Measurements from ENCODE around the gene SLC26A3.

The SLC26A3 gene

DNA sequence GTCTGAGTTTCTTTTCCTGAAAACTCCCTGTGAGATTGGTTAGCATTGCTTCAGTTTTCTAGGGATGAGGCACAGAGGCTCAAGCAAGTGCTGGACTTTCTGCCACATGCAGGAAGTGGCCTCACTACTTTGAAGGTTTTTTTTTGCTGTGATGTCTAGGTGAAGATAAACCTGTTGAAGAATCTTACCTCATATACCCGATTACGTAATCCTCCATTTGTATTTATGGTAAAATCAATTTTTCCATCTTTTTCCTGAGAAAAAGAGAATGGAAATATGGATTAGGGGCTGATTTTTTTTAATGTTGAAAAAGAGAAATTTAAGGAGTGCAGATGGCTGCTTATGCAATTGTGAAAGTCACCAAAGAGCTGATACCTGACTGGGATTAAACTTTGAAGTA is 35.6 kb downstream of the SLC26A3 start:
- no peaks in the 10 kb centered on the region for H3K4me1 ChIP-seq

GRCh38 chr7:107758667-107759066 is 44.4 kb downstream of the SLC26A3 start:
- peaks cover 13% of the 10 kb centered on the region for H4K20me1 ChIP-seq
- no peaks in the 10 kb centered on the region for H3K9me3 ChIP-seq
- H3K36me3 ChIP-seq = peaks cover 62% of the 10 kb centered on the region
- no peak overlapping the region for H3K27ac ChIP-seq
- no peaks in the 10 kb centered on the region for H3K27me3 ChIP-seq
- TF ChIP-seq Cebpa-rat (IDR thresholded peaks at IDR 0.05) = no peak
- H3K4me2 ChIP-seq = no peak overlapping the region
- no peak overlapping the region for H3K9ac ChIP-seq
- no peaks in the 10 kb centered on the region for H3K4me1 ChIP-seq
- H3K4me3 ChIP-seq = no peak overlapping the region

More for the DNA sequence above, 35.6 kb downstream of the SLC26A3 start:
- H4K20me1 ChIP-seq = no peaks in the 10 kb centered on the region
- no peak; the same call in 1 of the 2 replicates for TF ChIP-seq Cebpa-rat (IDR thresholded peaks at IDR 0.05)
- H3K9me3 ChIP-seq = no peaks in the 10 kb centered on the region
- H3K4me2 ChIP-seq = no peak overlapping the region
- H3K27ac ChIP-seq = no peak overlapping the region
- no peak overlapping the region for H3K4me3 ChIP-seq
- H3K9ac ChIP-seq = no peak overlapping the region
- no peaks in the 10 kb centered on the region for H3K27me3 ChIP-seq
- no peaks in the 10 kb centered on the region for H3K36me3 ChIP-seq

- Histone ChIP-seq H3K27ac (no peak overlapping the region), H4K20me1 (peaks cover 51% of the 10 kb centered on the region), H3K27me3 (no peaks in the 10 kb centered on the region), H3K4me3 (no peak overlapping the region), H3K4me1 (no peaks in the 10 kb centered on the region), H3K4me2 (no peak overlapping the region), H3K9me3 (no peaks in the 10 kb centered on the region), H3K36me3 (peaks cover 87% of the 10 kb centered on the region), H3K9ac (no peak overlapping the region)
- no peak for TF ChIP-seq Cebpa-rat (IDR thresholded peaks at IDR 0.05)
These were observed 48.4 kb downstream of the SLC26A3 start for GRCh38 chr7:107754642-107755041.

DNA sequence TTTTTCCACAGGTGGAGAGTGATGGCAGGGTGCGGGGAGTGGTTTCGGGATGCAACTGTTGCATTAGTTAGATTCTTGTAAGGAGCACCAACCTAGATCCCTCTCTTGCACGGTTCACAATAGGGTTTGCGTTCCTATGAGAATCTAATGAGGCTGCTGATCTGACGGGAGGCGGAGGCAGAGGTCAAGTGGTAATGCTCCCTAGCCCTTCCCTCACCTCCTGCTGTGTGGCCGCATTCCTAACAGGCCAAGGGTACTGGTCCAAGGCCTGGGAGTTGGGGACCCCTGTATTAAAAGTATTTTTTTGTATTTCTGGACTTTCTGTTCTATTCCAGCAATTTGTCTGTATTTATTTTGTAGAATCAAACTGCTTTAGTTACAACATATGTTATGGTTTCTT is 51.9 kb downstream of the SLC26A3 start:
- Histone ChIP-seq H3K9me3 (no peaks in the 10 kb centered on the region), H4K20me1 (peaks cover 86% of the 10 kb centered on the region), H3K4me1 (peaks cover 15% of the 10 kb centered on the region), H3K4me3 (no peak overlapping the region), H3K9ac (0 out of 2 replicates have a peak overlapping the region, but pooled peaks have one; percentile 15), H3K27me3 (no peaks in the 10 kb centered on the region), H3K36me3 (peaks cover 60% of the 10 kb centered on the region), H3K4me2 (no peak overlapping the region), H3K27ac (no peak overlapping the region)
- no peak for TF ChIP-seq Cebpa-rat (IDR thresholded peaks at IDR 0.05)

DNA sequence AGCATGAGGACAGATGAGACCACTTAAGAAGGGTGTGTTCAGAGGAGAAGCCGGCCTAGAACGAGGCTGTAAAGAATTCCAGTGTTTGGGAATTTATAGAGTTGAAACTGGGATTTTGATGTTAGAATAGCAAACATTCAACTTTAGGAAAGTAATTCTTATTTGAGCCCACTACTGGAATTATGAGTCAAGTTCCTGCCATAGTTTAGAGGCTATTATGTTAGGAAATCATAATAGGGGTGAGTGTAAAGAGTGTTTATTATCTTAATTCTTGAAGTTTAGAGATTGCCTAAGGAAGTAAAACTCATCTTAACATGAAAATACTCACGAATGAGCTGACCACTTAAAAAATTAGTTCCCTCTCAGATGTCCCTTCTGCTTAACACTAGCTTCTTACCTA is 57.0 kb downstream of the SLC26A3 start:
- H3K27ac ChIP-seq = no peak overlapping the region
- peaks cover 41% of the 10 kb centered on the region for H3K4me1 ChIP-seq
- no peak overlapping the region for H3K9ac ChIP-seq
- H3K36me3 ChIP-seq = peaks cover 18% of the 10 kb centered on the region
- no peaks in the 10 kb centered on the region for H3K27me3 ChIP-seq
- peaks cover 70% of the 10 kb centered on the region for H4K20me1 ChIP-seq
- TF ChIP-seq Cebpa-rat (IDR thresholded peaks at IDR 0.05) = no peak
- H3K9me3 ChIP-seq = no peaks in the 10 kb centered on the region
- H3K4me3 ChIP-seq = no peak overlapping the region; the same call in 1 of the 2 replicates
- H3K4me2 ChIP-seq = peak overlapping the region; percentile 77

DNA sequence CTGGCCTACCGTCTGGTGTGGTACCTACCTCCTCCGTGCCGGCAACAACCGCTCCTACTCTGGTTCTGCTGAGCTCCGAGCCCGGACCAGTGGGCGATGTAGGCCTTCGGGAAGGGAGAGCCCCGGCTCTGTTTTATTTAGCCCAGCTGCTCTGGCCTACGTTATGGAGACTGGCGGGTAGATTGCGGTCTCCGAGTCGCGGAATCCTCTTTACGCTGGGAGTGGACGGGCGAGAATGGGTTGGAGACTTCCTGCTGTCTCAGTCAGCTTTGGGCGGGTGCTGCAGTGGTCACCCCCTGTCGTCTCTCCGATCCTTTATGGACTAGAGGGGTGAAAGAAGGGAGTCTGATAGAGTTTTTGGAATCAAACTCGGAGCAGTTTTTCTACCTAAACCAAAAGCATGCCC is 58.7 kb downstream of the SLC26A3 start:
- no peaks in the 10 kb centered on the region for H3K27me3 ChIP-seq
- peaks cover 4% of the 10 kb centered on the region for H3K36me3 ChIP-seq
- TF ChIP-seq Cebpa-rat (IDR thresholded peaks at IDR 0.05) = no peak
- peak overlapping the region; percentile 90 for H3K9ac ChIP-seq
- H3K9me3 ChIP-seq = no peaks in the 10 kb centered on the region
- peaks cover 41% of the 10 kb centered on the region for H3K4me1 ChIP-seq
- peak overlapping the region; percentile 99 for H3K27ac ChIP-seq
- peak overlapping the region; percentile 77 for H3K4me2 ChIP-seq
- peaks cover 53% of the 10 kb centered on the region for H4K20me1 ChIP-seq
- peak overlapping the region; percentile 84 for H3K4me3 ChIP-seq

GRCh38 chr7:107743567-107744344 is 59.3 kb downstream of the SLC26A3 start, which contains the start of gene CBLL1:
Gene CBLL1 (plus strand): TSS chr7:107744142. CDS start chr7:107744164, 22 bp downstream.
- Histone ChIP-seq H3K9ac (peak within 1 kb of the TSS; percentile 90), H3K27me3 (no peaks in the 10 kb centered on the region), H3K27ac (peak within 1 kb of the TSS; percentile 99), H3K9me3 (no peaks in the 10 kb centered on the region), H4K20me1 (peaks cover 47% of the 10 kb centered on the region), H3K4me3 (peak within 1 kb of the TSS; percentile 84), H3K36me3 (peaks cover under 1% of the 10 kb centered on the region), H3K4me1 (peaks cover 41% of the 10 kb centered on the region), H3K4me2 (peak within 1 kb of the TSS; percentile 77)
- no peak for TF ChIP-seq Cebpa-rat (IDR thresholded peaks at IDR 0.05)

- no peaks in the 10 kb centered on the region for H3K9me3 ChIP-seq
- TF ChIP-seq Cebpa-rat (IDR thresholded peaks at IDR 0.05) = no peak
- H3K27me3 ChIP-seq = no peaks in the 10 kb centered on the region
- peak overlapping the region; percentile 90 for H3K9ac ChIP-seq
- H3K36me3 ChIP-seq = no peaks in the 10 kb centered on the region
- peaks cover 39% of the 10 kb centered on the region for H4K20me1 ChIP-seq
- H3K27ac ChIP-seq = peak overlapping the region; percentile 99
- peak overlapping the region; percentile 77 for H3K4me2 ChIP-seq
- H3K4me1 ChIP-seq = peaks cover 41% of the 10 kb centered on the region
- H3K4me3 ChIP-seq = peak overlapping the region; percentile 84
These were observed 60.1 kb downstream of the SLC26A3 start for GRCh38 chr7:107742678-107743566.

GRCh38 chr7:107728276-107728675 is 74.7 kb downstream of the SLC26A3 start:
- no peak overlapping the region for H3K27ac ChIP-seq
- H3K4me3 ChIP-seq = no peak overlapping the region
- no peaks in the 10 kb centered on the region for H3K36me3 ChIP-seq
- H3K4me2 ChIP-seq = no peak overlapping the region
- no peaks in the 10 kb centered on the region for H3K4me1 ChIP-seq
- peaks cover 5% of the 10 kb centered on the region for H3K9me3 ChIP-seq
- TF ChIP-seq Cebpa-rat (IDR thresholded peaks at IDR 0.05) = no peak
- no peak overlapping the region for H3K9ac ChIP-seq
- no peaks in the 10 kb centered on the region for H3K27me3 ChIP-seq
- H4K20me1 ChIP-seq = no peaks in the 10 kb centered on the region
